H1 (cell line): ENCODE measurements around the gene ZBTB24. TPM values are rescaled to one million over a fixed set of nuclear protein-coding genes. Genes with fewer than 3 reads are reported as not detected.

Experiments
- BACH1 ChIP-seq: IDR thresholded peaks from 2 replicates; pipeline ENCODE4 v1.6.1; 2012; ENCODE audit warnings: low read length, improper control_type of control experiment
- EGR1 ChIP-seq: IDR thresholded peaks from 2 replicates; pipeline ENCODE4 v1.6.1; 2011; ENCODE audit warnings: low read depth, low read length, borderline replicate concordance
- GABPA ChIP-seq: IDR thresholded peaks from 2 replicates; pipeline ENCODE4 v1.6.1; 2011; ENCODE audit warnings: mild to moderate bottlenecking, low read length, moderate library complexity, borderline replicate concordance; ENCODE audit not compliant: insufficient read depth
- GTF2F1 ChIP-seq: IDR thresholded peaks from 2 replicates; pipeline ENCODE4 v1.6.1; 2012; ENCODE audit warnings: low read depth, low read length, improper control_type of control experiment, borderline replicate concordance
- MAX ChIP-seq: IDR thresholded peaks from 2 replicates; pipeline ENCODE4 v1.6.1; 2012; ENCODE audit warnings: inconsistent platforms
- NRF1 ChIP-seq: IDR thresholded peaks from 2 replicates; pipeline ENCODE4 v1.6.1; 2011; ENCODE audit warnings: mild to moderate bottlenecking, low read depth, low read length, improper control_type of control experiment
- USF2 ChIP-seq: IDR thresholded peaks from 2 replicates; pipeline ENCODE4 v1.6.1; 2011; ENCODE audit warnings: low read length, improper control_type of control experiment
- polyA plus RNA-seq, 7 experiments: library from polyadenylated mRNA; depleted of rRNA in 3 of 7; stranded (reverse) in 5 of 7; unstranded in 2 of 7; fragments of >200 nt in 5 of 7; fragments of 200-250 nt in 2 of 7; gene quantifications; 1 replicate in 5 of 7; 2 replicates in 1 of 7; 4 replicates in 1 of 7; pipeline versions ENCODE4 v1.2.1 to v1.2.3, GENCODE V29; 2011 to 2013; ENCODE audit warnings: missing spikeins in 2 of 7, mixed read lengths in 2 of 7
- total RNA-seq: library from RNA; stranded (reverse); fragmentation: NEBNext Ultra II Directional; extraction: Animal tissue kit (Norgen Biotek cat#: 25700); gene quantifications from 2 replicates; pipeline ENCODE4 v1.2.1, GENCODE V29; 2021

The ZBTB24 gene
- total and polyA plus RNA-seq, 2 of the 8 experiments (the other 6 are each of a cell fraction or from before 2014, with no cell fraction given) = 7.5 to 21.0 TPM

- TF ChIP-seq USF2 (no peak), NRF1 (no peak), BACH1 (no peak), MAX (no peak), GABPA (no peak), GTF2F1 (no peak), EGR1 (no peak)
These were observed 65.4 kb downstream of the ZBTB24 start (continued) for GRCh38 chr6:109417646-109418045.

Other genes starting within 250 kb of the ZBTB24 start
- gene CD164, start 100.8 kb downstream of the ZBTB24 start, total RNA-seq = 90.1 and 94.3 TPM in 2 replicates
- 49.1 and 69.3 TPM in 2 replicates for gene CD164, start 100.8 kb downstream of the ZBTB24 start, polyA plus RNA-seq (2011; rRNA removed)
- 1.3 and 1.5 TPM in 2 replicates for gene PPIL6, start 42.6 kb downstream of the ZBTB24 start, total RNA-seq
- gene PPIL6, start 42.6 kb downstream of the ZBTB24 start, polyA plus RNA-seq (2011; rRNA removed) = 0.19 and 0.42 TPM in 2 replicates
- gene SMPD2, start 42.5 kb downstream of the ZBTB24 start, total RNA-seq = 10.5 and 11.5 TPM in 2 replicates
- gene SMPD2, start 42.5 kb downstream of the ZBTB24 start, polyA plus RNA-seq (2011; rRNA removed) = 15.6 and 17.2 TPM in 2 replicates
- gene MICAL1, start 27.4 kb downstream of the ZBTB24 start, total RNA-seq = 51.3 and 55.4 TPM in 2 replicates
- 42.5 and 61.9 TPM in 2 replicates for gene MICAL1, start 27.4 kb downstream of the ZBTB24 start, polyA plus RNA-seq (2011; rRNA removed)
- gene AK9, start 208.0 kb upstream of the ZBTB24 start, total RNA-seq = 1.8 and 2.7 TPM in 2 replicates
- gene AK9, start 208.0 kb upstream of the ZBTB24 start, polyA plus RNA-seq (2011; rRNA removed) = 1.0 and 2.2 TPM in 2 replicates
- 21.3 and 21.9 TPM in 2 replicates for gene FIG4, start 208.1 kb upstream of the ZBTB24 start, total RNA-seq
- gene FIG4, start 208.1 kb upstream of the ZBTB24 start, polyA plus RNA-seq (2011; rRNA removed) = 7.7 and 11.8 TPM in 2 replicates